ENCODE results near the gene SLAMF6. TPM values are rescaled to one million over a fixed set of nuclear protein-coding genes. Genes with fewer than 3 reads are reported as not detected.

SLAMF6 gene
- total RNA-seq, 1 experiment from 2014 or later: not detected

DNA sequence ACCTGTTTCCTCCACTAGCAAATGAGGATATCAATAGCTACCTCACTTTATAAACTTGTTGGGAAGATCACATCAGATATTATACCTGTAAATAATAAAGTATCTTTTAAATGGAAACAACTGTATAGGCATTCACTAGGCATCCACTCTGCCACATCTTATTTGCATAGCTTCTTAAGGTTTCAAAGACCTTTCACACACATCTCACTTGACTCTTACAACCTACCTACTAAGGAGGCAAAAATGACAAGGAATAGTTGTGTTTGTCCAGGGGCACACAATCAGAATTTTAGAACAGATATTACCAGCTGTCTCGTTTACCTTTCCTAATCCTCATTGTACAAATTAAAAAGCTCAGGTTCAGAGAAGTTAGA, 71.2 kb downstream of the SLAMF6 start:
- BruUV-seq (replicated peaks): no TSS peak
- no peaks in the 10 kb centered on the region for H3K4me1 ChIP-seq (ENCODE audit: insufficient read depth, low read length, poor library complexity, severe bottlenecking)
- no peaks in the 10 kb centered on the region for H3K9me3 ChIP-seq (ENCODE audit: low read depth, low read length, poor library complexity, severe bottlenecking)
- no peaks in the 10 kb centered on the region for H3K27me3 ChIP-seq (replicated peaks; ENCODE audit: insufficient read depth, low read depth, low read length, poor library complexity)
- ChIA-PET CTCF (no interaction called here), POLR2A (ENCODE audit: low non-redundant PET) (no interaction called here)
- intact Hi-C loops (cut with micrococcal nuclease; ENCODE audit: unreplicated experiment): no loop called here
- no peaks in the 10 kb centered on the region for H3K36me3 ChIP-seq (ENCODE audit: insufficient read depth, low read length, poor library complexity, severe bottlenecking)
- H3K27ac ChIP-seq (ENCODE audit: low read depth, low read length, poor library complexity, severe bottlenecking): no peak overlapping the region
- no peak overlapping the region for H3K4me3 ChIP-seq (ENCODE audit: low read depth, low read length, poor library complexity, severe bottlenecking)
- no peak for TF ChIP-seq EZH2 (IDR thresholded peaks at IDR 0.05; ENCODE audit: borderline replicate concordance, low read depth, low read length, poor library complexity, severe bottlenecking)
- TF ChIP-seq, protein P1, sequence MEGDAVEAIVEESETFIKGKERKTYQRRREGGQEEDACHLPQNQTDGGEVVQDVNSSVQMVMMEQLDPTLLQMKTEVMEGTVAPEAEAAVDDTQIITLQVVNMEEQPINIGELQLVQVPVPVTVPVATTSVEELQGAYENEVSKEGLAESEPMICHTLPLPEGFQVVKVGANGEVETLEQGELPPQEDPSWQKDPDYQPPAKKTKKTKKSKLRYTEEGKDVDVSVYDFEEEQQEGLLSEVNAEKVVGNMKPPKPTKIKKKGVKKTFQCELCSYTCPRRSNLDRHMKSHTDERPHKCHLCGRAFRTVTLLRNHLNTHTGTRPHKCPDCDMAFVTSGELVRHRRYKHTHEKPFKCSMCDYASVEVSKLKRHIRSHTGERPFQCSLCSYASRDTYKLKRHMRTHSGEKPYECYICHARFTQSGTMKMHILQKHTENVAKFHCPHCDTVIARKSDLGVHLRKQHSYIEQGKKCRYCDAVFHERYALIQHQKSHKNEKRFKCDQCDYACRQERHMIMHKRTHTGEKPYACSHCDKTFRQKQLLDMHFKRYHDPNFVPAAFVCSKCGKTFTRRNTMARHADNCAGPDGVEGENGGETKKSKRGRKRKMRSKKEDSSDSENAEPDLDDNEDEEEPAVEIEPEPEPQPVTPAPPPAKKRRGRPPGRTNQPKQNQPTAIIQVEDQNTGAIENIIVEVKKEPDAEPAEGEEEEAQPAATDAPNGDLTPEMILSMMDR (conservative IDR thresholded peaks at IDR 0.05; ENCODE audit: low read depth, low read length): no peak
- no peak for DNase-seq (ENCODE audit: low spot score)

DNA sequence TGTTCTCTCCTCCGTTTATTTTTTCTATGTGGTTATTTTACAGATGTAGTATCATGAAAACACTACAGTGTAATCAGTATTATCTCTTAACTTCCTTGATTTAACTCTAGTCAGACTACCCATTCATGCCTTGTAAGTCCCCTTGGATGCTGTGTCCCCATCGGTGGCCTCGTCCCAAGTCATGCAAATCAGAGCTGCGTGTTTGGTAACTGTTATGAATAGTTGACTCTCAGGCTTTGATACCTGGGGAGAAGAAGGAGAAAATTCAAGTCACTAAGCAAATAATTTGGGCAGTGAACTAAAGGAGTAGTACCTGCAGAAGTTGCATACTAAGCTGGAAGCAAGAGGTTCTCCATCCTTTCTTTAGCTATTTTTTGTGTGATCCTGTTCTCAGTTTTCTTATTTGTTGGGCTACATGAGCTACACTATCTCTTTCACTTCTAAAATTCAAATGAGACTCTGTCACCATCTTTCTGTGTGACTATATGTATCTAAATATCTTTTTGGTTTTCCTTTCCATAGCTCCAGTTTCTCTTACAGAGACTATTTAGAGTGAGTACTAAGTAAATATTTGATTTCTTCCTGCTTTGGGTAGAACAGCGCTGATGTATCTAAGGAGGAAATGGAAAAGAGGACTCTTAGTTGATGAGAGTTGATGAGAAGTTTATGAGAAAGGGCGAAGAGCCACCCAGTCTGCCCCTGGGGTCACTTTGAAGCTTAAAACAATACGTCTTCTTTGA, 71.8 kb downstream of the SLAMF6 start:
- Histone ChIP-seq H3K36me3 (ENCODE audit: insufficient read depth, low read length, poor library complexity, severe bottlenecking) (no peaks in the 10 kb centered on the region), H3K9me3 (ENCODE audit: low read depth, low read length, poor library complexity, severe bottlenecking) (no peaks in the 10 kb centered on the region), H3K27ac (ENCODE audit: low read depth, low read length, poor library complexity, severe bottlenecking) (no peak overlapping the region), H3K4me1 (ENCODE audit: insufficient read depth, low read length, poor library complexity, severe bottlenecking) (no peaks in the 10 kb centered on the region), H3K4me3 (ENCODE audit: low read depth, low read length, poor library complexity, severe bottlenecking) (no peak overlapping the region), H3K27me3 (replicated peaks; ENCODE audit: insufficient read depth, low read depth, low read length, poor library complexity) (no peaks in the 10 kb centered on the region)
- no TSS peak for BruUV-seq (replicated peaks)
- intact Hi-C loops (cut with micrococcal nuclease; ENCODE audit: unreplicated experiment): no loop called here
- no peak for TF ChIP-seq EZH2 (IDR thresholded peaks at IDR 0.05; ENCODE audit: borderline replicate concordance, low read depth, low read length, poor library complexity, severe bottlenecking)
- TF ChIP-seq, protein P1 (conservative IDR thresholded peaks at IDR 0.05; ENCODE audit: low read depth, low read length): no peak
- POLR2A ChIA-PET (ENCODE audit: low non-redundant PET): no interaction called here
- DNase-seq (ENCODE audit: low spot score): no peak
- CTCF ChIA-PET: no interaction called here

DNA sequence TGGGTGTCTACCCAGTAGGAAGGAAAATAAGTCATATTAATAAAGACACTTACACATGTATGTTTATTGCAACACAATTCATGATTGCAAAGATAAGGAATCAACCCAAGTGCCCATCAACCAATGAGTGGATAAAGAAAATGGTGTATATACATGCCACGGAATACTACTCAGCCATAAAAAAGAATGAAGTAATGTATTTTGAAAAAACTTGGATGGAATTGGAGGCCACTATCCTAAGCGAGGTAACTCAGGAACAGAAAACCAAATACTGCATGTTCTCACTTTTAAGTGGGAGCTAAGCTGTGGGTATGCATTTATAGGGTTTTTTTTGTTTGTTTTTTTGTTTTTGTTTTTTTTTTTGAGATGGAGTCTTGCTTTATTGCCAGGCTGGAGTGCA, 73.6 kb downstream of the SLAMF6 start:
- ChIA-PET POLR2A (ENCODE audit: low non-redundant PET) (no interaction called here), CTCF (no interaction called here)
- H3K9me3 ChIP-seq (ENCODE audit: low read depth, low read length, poor library complexity, severe bottlenecking): no peaks in the 10 kb centered on the region
- TF ChIP-seq EZH2 (IDR thresholded peaks at IDR 0.05; ENCODE audit: borderline replicate concordance, low read depth, low read length, poor library complexity, severe bottlenecking): no peak
- TF ChIP-seq, protein P1 (conservative IDR thresholded peaks at IDR 0.05; ENCODE audit: low read depth, low read length): no peak
- H3K4me3 ChIP-seq (ENCODE audit: low read depth, low read length, poor library complexity, severe bottlenecking): no peak overlapping the region
- no peaks in the 10 kb centered on the region for H3K4me1 ChIP-seq (ENCODE audit: insufficient read depth, low read length, poor library complexity, severe bottlenecking)
- no peak overlapping the region for H3K27ac ChIP-seq (ENCODE audit: low read depth, low read length, poor library complexity, severe bottlenecking)
- BruUV-seq (replicated peaks): no TSS peak
- H3K36me3 ChIP-seq (ENCODE audit: insufficient read depth, low read length, poor library complexity, severe bottlenecking): no peaks in the 10 kb centered on the region
- H3K27me3 ChIP-seq (replicated peaks; ENCODE audit: insufficient read depth, low read depth, low read length, poor library complexity): no peaks in the 10 kb centered on the region
- intact Hi-C loops (cut with micrococcal nuclease; ENCODE audit: unreplicated experiment): no loop called here
- no peak for DNase-seq (ENCODE audit: low spot score)
